Measurements from ENCODE around the gene NDUFV3.
A peak's percentile ranks its signal among the peaks of the same experiment; 100 is the strongest.
"Not testable (repeated sequence)": the region's sequence is repeated elsewhere in the genome, so short reads cannot be mapped to it uniquely, and the experiment has no call there.

The NDUFV3 gene

DNA sequence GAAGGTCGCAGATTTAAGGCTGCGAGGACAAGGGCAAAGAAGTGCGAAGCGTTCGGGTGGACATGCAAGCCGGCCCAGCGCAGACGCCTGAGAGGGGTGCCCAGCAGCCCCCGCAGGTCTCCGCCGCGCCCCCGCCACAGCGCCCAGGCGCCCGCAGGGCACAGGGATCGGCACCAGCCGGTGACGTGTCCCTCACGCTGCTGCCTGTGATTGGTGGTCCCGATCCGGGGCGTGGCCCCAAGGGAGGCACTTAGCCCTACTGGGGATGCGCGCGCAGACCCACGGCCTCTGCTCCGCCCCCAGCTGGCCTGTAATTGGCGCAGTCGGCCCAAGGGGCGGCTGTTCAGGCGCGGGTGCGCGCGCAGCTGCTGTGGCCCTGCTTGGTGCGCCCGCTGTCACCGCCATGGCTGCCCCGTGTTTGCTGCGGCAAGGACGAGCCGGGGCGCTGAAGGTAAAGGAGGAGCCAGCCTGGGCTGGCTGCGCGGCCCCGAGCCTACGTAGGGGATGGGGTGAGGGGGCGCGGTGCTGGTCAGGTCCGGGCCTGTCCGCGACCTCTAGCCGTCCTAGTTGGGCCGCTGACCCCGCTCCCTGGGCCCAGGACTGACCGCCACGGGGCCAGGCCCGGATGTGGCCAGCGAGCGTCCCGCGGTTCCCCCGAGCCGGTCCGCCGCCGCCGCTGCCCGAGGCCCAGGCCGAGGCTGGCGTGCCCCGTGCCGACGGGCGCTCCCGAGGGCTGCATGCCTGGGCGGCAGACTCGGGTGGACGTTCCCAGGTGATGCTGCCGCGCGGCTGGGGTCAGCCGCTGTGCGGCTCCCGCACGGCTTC lies at the start of gene NDUFV3:
Gene NDUFV3, plus strand, starts transcription at position 379 of the 825 bp plus-strand sequence. Its CDS starts 25 bp downstream, at position 404.
- peak; percentile 100 for DNase-seq (ENCODE audit: low read depth)

DNA sequence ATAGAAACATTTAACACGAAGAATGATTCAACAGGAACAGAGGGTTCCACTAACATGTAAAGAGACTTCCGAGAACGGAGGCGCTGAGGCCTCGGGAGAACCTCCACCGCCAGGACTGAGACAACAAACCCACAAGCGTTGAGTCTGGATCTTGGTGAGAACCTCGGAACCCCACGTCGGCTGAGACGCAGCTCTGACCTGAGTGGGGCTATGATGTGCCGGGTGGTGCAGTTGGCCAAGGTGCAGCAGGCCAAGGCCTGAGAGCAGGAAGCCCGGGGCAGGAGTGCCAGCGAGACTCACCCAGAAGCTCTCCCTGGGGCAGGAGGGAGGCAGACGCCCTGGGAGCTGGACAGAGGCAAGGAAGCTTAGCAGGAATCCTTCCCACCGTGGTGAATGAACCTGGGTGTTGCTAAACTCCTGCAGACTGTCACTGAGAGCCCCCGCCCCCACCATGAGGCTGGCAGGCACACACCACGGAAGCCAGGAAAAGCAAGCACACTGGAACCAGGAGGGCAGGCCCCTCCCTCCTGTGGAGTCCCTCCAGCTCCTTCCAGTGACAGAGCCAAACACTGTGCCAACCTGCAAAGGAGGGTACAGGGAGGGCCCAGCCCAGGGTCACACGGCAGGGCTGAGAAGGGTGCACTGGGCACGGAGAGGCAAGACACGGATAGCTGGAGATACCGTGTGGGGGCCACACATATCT lies 48.5 kb upstream of the NDUFV3 start:
- no peak for DNase-seq (ENCODE audit: low read depth)

- no peak for DNase-seq (ENCODE audit: low read depth)
Measured at GRCh38 chr21:42845296-42845965, 47.7 kb upstream of the NDUFV3 start.

DNA sequence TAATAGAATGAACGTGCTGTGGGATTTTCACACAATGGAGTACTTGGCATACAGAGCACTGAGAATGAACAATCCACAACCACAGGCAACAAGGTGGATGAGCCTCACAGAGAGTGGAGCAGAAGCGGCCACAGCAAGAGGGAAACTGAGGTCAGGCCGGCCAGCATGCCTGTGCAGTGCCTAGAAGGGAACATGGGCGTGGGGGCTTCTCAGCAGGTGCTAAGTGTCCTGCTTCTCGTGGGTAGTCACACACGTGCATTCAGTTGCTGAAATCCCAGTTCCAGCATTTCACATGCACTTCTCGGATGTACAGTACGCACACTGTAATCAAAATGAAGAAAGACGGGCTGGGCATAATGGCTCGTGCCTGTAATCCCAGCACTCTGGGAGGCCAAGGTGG lies 46.9 kb upstream of the NDUFV3 start:
- no peak for DNase-seq (ENCODE audit: low read depth)

DNA sequence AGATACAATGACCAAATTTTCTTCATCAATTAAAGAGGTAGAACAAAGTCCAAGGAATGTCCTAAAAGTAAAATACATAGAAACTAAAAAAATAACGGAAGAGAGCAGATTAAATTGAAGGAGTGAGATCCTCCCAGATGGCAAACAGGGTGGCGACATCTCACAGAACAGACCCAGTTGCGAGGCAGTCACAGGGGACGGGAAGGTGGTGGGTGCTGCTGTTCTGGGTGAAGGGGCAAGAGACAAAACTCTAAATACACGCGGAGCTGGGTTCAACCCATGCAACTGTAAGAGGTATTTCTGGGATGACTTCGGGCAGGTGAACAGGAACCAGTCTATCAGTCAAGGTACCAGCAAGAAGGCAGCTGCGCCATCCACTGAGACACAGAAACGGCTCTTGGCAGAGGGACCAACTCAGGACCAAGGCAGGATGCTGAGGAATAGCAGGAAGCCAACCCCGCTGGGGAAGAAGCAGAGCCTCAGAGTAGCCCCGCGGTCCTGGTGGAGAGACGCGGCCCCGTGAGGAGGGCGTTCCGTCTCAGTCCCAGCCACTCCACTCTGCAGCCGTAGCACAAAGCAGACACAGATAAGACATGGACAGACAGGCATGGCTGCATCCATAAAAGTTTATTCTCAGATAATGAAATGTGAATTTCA lies 45.9 kb upstream of the NDUFV3 start:
- DNase-seq (ENCODE audit: low read depth): no peak

GRCh38 chr21:42847726-42848125 lies 45.4 kb upstream of the NDUFV3 start:
- no peak for DNase-seq (ENCODE audit: low read depth)

- DNase-seq (ENCODE audit: low read depth): not testable (repeated sequence)
Measured at GRCh38 chr21:42848144-42848931, 44.8 kb upstream of the NDUFV3 start.

DNA sequence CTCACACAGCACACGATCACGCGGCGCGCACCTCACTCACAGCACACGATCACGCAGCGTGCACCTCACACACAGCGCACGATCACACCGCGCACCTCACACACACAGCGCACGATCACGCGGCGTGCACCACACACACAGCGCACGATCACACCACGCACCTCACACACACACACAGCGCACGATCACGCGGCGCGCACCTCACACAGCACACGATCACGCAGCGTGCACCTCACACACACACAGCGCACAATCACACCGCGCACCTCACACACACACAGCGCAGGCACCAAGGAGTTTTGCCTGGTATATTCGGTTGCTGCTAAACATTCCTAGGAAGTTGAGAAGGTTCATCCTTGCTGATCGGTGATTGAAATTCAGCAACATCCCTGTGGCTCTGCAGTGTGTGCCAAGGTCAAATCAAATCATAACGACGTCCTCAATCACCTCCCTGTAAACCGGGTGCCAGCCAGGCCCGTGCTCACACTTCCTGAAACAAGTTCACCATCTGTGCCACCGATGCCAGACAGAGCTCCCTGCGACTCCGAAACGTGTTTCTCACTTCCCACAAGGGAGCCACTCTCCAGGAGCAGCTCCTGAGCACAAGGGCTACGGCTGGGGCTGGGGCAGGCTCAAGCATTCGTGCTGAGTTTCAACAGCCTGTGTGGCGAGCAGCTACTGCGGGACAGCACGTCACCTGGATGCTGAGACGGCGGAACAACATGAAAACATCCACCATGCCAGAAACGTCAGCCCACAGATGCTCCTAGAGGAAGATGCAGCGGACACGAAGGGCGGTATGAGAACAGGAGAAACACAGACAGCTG lies 44.0 kb upstream of the NDUFV3 start:
- DNase-seq (ENCODE audit: low read depth): no peak

DNA sequence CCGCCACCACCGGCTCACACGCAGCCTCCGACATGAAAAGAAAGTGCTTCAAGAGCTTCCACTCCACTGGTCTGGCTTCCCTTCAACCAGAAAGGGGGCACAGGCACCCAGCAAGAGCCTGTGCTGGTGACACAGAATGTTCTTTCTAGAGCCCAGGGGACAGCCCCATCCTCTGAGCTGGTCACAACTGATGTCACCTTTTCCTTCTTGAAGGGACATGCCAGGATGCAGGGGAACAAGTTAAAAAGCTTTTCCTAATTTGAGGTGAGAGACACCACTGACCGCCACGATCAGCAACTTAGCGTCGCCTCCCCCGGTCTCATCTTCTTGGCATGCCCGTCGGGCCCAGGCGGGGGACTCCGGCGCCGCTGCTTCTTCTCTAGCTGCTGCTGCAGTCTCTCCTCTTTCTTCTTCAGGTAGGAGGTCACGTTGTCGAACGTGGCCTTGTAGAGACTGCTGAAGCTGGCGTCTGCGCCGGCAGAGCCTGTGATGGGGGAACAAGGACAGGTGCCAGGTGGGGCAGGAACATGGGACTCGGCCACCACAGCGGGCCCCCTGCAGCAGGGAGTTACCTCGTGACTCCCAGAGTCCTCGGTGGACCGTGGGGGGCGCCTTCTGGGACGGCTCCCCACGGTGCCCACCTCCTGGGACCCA lies 43.2 kb upstream of the NDUFV3 start:
- no peak for DNase-seq (ENCODE audit: low read depth)

DNA sequence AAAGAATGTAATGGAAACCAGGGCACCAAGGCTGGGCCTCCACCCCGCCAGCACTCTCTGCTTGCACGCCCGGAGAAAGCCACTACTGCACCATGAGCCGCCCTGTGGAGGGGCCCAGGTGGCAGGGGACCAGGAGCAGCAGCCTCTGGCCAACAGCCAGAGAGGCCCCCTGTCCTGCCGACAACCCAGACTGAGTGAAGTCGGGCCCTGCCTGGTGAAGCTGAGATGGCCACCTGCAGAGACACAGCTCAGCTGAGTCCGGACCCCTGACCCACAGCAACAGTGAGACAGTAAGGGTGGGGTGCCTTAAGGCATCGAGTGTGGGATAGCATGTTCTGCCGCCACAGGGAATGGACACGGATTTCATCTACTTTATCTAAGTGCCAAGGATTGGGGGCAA lies 42.6 kb upstream of the NDUFV3 start:
- no peak for DNase-seq (ENCODE audit: low read depth)

- DNase-seq (ENCODE audit: low read depth): no peak
Measured at GRCh38 chr21:42850866-42851391, 42.2 kb upstream of the NDUFV3 start.

DNA sequence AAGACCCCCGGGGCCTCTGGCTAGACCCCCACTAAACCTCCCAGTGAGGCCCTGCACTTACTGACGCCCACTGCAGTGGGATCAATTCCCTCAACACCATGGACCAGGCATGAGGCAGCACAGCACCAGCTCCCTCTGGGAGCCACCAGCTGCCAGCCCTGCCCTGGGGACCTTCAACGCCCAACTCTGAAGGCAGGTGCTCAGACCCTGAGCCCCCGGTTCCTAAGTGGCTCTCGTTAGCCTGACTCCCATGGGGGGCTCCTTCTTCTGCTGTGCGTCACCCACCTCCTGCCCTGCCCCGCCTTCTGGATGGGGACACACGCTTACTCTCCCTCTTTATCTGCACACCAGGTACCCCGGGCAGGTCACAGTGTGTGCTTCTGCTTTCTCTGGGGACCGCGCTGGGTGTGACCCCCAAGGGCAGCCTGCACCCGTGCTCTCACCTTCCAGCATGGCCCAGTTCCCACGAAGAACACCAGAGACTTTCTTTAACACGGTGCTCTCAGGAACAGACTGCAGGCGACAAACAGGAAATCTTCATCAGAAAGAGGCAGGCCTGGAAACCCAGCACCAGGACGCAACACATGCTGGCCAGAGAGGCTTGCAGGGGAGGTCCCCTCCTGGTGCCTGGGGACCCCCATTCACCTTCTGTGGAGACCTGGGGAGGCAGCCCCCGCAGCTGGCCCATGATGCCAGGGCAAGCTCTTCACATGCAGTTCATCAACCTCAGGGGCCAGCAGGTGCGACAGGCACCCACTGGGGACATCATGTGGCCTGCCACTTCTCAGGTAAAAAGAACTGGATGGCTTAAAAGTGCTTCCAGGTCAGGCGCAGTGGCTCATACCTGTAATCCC lies 41.1 kb upstream of the NDUFV3 start:
- DNase-seq (ENCODE audit: low read depth): no peak

- DNase-seq (ENCODE audit: low read depth): no peak
Measured at GRCh38 chr21:42852925-42853570, 40.1 kb upstream of the NDUFV3 start.

DNA sequence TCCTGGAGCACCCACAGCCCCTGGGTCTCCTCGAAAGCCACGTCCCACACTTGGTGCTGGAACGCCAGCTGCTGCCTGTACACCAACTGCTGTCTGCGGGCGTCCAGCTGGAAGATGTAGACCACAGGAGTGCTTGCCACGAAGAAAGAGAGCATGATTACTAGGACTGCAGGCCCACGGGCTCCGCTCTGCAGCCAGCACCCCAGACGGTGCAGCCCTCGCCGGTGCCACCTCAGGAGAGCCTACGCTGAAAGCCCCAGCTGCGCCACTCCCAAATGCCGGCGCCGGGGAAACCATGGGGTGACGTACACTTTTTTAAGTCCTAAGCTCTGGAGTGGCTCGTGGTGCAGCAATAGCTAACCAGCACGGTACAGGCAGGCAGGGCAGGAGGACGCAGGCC lies 39.5 kb upstream of the NDUFV3 start:
- no peak for DNase-seq (ENCODE audit: low read depth)

DNA sequence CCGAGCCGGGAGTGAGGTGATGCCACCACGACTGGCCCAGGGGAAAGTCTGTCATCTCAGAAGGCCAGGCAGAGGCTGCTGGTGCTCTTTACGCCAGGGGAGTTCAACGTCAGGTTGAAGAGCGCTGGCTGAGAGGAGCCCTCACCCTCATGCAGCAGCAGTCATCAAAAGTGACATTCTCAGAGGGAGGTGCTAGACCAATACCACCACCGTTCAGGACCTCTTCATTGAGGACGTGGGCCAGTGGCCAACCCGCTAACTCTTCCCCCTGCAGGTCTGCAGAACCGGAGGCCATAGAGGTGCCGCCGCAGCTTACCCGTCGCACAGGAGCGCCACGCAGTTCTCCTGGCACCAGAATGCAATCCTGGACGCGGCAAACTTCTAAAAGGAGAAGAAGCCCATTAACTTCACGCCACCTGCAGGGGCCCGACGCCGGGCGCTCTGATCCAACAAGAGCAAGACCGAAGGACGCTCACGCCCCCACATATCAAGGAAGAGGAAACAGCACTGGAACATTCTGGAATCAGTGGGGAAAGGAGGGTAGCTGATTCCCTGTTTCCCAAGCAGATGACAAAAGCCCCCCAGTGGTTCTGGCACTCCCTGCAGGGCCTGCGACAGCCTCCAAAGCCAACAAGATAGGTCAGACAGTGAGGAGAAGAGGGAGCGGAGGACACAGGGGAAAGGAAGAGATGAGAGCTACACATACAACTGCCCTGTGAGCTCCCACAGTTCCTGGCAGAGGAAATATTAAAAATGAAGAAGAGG lies 38.7 kb upstream of the NDUFV3 start:
- no peak for DNase-seq (ENCODE audit: low read depth)

DNA sequence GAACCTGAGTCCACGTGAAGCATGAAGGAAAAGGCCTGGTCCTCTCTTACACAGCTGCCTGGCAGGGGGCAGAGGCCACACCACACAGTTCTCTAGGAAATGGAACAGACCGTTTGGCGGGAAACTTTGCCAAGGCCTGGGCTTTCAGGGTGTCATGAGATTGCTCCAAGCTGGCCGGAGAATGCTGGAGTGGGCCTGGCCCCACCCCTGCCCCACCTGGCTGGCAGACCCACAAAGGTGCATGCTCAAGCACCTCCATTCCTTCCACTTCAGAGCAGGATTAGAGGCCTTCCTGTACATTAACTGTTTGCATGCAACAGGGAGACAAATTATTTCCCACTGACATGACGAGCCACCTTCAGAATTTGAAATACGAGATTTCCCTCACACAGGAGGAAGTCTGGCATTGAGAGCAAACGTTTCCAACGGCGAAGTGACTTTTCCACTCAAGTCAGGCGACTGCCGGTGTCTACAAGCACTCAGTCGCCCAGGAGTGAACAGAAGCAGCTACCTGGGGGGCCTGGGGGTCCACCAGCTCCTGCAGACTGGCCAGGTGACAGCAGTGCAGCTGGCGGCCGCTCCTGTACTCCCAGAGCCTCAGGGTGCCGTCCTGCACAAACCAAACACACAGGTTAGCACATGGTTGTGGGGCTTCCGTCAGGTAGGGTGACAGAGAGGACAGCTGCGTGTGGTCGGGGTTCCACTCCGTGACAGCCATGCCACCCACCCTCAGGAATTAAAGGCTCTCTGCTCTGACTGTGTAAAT lies 37.8 kb upstream of the NDUFV3 start:
- no peak for DNase-seq (ENCODE audit: low read depth)

DNA sequence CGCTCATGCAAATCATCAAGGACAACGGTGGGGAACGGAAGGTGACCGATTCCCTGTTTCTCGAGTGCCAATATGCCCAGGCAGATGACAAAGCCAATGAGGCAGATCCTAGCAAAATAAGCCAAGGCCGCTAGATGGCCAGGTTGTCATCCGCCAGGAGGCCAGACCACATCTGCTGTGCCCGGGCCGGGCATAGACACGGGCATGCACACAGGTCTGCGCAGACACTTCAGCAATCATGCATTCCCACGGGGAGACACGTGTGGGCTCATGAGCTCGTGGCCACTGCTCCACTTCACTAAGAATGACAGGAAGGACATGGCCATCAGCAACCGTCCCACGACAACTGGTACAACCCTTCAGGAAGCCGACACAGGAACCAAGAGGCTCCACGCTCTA lies 37.2 kb upstream of the NDUFV3 start:
- no peak for DNase-seq (ENCODE audit: low read depth)

Data from stimulated activated CD8-positive, alpha-beta memory T cell treated with anti-CD3 and anti-CD28 coated beads, Interleukin-12 subunit alpha, Interleukin-12 subunit beta, amount 100 ng/mL, for 1 hour (primary cell).